NCI-H128 (cell line): ENCODE measurements around the gene SOX8.

Experiments used
- DNase-seq: peaks from one replicate; lab custom pipeline; 2025; ENCODE audit not compliant: unreplicated experiment; lab: John Stamatoyannopoulos, UW

The SOX8 gene

DNA sequence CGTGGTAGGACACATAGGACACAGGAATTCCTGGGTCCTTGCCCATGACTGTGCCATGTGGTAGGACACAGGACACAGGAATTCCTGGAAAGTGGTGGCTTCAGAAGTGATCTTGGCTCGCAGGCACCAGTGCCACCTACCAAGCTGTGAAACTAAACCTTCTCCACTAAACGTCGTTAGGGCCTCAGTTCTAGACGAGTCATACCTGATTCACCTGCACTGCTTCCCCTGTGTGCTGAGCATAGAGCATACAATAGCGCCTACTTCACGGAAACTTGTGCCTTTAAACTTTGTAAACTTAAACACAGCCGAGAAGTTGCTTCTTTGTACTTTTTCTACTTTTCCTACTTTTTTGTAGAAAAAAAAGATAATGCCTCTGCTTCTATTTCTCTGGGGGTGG is 4.8 kb downstream of the SOX8 start:
- DNase-seq = no peak

GRCh38 chr16:986925-987582 is 5.5 kb downstream of the SOX8 start:
- DNase-seq = no peak

- DNase-seq = no peak
Observed at GRCh38 chr16:987906-988305, 6.3 kb downstream of the SOX8 start.

DNA sequence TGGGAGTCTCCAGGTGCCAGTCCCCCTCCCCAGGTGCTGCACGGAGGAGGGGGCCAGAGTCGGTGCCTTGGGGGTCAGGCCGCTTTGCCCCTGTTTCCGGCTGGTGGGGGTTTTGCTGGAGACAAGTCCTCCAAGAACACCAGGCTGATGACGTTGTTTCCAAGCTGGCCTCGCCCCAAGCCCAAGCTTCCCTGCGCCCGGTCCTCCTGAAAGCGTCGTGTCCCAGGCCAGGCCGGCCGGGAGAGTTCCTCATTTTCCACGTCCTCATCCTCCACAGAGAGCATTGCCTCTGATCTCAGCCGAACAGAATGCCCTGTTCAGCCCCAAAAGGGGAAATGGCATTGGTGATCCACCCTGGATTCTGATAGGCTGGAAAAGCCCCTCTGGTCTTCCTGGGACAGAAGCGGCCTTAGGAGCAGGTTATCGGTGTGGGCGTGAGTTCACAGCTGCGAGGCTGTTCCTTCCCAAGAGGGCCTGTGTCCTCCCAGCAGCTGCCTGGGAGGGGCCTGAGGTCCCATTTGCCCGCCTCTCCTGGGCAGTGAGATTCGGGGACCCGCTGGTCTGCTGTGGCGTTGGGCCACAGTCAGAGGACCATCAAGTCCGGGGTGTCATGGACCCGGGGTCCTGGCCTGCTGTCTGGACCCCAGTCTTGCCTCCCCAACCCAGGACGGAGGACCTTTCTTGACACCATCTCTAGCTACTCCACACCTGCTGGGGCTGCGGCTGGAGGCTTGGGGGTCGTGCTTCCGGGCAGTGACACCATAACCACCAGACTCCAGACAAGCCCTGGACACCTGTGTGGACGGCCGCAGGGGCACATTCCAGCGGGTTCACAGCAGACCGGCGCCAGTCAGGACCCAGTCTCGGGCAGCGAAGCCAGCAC is 7.1 kb downstream of the SOX8 start:
- DNase-seq = no peak

GRCh38 chr16:989354-989814 is 7.8 kb downstream of the SOX8 start:
- no peak for DNase-seq

- no peak for DNase-seq
Observed at GRCh38 chr16:990516-991291, 9.1 kb downstream of the SOX8 start.

GRCh38 chr16:991345-991744 is 9.8 kb downstream of the SOX8 start:
- no peak for DNase-seq

DNA sequence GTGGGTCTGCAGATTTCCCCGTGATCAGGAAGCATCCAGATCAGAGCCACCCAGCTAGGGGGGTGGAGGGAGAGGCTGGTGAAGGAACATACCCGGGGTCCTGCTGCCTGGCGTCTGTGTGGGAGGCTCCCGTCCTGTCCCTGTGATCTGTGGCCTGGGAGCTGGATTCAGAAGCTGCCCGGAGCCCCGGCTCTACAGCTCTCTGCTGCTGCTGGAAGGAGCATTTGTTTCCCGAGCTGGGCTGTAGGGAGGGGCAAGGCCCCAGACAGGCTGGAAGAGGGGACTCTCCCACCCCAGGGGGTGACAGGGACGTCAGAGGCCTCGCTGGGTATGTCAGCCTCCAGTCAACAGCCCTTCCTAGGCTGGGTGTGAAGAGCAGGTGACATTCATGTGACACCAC is 10.2 kb downstream of the SOX8 start:
- no peak for DNase-seq

- DNase-seq = no peak
Observed at GRCh38 chr16:993731-994130, 12.2 kb downstream of the SOX8 start.

DNA sequence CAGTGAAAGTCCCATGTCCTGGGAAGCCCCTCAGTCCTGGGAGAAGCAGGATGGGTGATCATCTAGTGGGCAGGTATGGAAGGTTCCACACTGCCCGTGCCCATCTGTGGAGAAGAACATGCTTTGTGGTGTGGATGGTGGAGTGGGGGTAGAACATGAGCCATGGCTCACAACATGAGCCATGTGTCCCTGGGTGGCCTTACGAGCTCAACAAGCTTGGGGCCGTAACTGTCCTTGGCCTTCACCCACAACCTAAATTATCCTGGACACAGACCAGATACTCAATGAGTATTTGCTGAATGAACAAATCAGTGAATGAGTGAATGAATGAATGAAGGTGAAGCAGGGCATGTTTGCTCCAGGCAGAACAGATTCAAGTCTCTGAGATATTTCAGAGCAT is 13.5 kb downstream of the SOX8 start:
- no peak for DNase-seq

- DNase-seq = no peak
Observed at GRCh38 chr16:995783-996182, 14.2 kb downstream of the SOX8 start.

DNA sequence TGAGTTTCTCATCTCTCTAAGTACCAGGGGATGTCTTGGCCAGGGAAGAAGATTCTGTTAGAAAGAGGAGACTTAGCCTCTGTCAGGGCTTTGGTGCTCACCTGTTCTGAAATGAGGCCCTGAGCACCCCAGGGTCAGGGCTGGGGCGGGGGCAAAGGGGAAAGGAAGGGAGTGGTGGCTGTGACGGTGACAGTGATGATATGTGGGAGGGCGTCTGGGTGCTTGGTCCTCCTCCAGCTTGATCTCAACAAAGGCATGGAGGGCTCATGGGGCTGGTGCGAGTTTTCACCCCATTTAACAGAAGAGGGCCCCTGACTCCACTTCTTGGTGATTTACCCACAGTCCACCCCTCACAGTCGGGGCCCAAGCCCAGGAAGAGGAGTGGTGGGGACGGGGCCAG is 15.1 kb downstream of the SOX8 start:
- DNase-seq = no peak

GRCh38 chr16:997440-998051 is 16.0 kb downstream of the SOX8 start:
- no peak for DNase-seq

- DNase-seq = no peak
Observed at GRCh38 chr16:998211-998610, 16.6 kb downstream of the SOX8 start.

DNA sequence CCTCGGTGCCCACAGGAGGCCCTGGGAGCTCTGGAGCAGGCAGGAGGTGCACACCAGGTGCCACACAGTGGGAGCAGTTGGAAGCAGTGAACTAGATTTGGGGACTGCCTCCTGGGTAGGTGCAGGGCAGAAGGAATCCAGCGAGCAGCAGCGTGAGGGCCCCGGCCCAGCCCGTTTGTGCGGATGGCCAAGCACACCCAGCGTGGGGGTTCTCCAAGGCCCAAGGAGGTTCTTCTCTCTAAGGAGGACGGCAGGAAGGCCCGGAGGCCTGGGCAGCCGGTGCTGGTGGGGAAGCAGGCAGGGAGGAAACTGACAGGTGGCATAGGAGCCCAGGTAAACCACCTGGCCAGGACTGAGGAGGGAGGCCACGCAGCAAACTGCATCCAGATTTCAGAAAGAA is 17.0 kb downstream of the SOX8 start:
- no peak for DNase-seq

- no peak for DNase-seq
Observed at GRCh38 chr16:999677-1000076, 18.1 kb downstream of the SOX8 start.

- DNase-seq = no peak
Observed at GRCh38 chr16:1000608-1001007, 19.0 kb downstream of the SOX8 start.

DNA sequence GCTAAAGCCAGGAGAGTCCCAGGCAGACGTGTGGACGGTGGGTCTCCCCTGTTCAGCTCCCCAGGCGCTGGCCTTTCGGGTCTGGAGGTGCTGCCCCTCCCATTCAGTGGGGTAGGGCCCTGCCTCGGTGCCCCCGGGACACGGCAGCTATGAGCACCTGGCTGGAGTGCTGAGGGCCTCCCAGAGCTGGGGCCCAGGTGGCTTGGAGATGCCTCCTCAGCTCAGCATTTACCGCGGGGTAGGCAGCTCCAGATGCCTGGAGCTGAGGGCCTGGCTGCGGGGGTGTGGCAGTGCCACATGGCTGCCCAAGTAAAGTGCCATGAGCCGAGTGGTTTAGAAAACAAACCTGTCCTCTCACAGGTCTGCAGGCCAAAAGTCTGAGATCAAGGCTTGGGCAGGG is 19.5 kb downstream of the SOX8 start:
- no peak for DNase-seq

DNA sequence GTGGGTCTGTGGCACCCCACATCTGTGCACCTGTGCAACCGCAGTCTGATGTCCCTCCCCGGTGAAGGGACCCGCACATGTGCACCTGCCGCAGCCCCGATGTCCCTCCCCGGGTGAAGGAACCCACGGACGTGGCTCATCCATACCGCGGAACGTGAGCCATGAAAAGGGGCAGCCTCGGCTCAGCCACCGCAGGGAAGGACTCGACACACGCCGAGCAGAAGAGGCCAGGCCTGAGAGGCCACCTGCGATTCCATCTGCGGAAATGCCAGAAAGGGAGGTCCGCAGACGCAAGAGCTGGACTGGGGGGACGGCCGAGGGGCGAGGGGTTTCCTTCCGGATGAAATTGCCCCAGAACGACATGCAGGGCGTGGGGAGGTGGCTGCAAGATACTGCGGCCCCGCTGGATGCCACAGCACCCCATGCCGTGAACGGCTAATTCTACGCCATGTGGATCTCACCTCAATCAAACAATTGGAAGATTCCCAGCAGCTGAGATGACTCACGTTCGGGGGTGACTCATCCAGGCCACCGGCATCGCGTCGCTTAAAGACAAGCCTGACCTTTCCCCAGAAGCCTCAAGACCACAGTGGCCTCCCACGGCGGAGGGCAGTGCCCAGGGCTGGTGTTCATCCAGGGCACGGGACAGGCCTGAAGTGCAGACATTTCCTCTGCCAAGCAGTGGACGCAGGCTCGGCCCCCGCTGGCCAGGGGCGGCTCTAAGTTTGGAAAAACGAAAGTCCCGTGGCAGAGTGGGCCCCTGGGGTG is 21.0 kb downstream of the SOX8 start:
- no peak for DNase-seq
